ENCODE measurements around the gene PRKG2.

- TF ChIP-seq CTCF (IDR thresholded peaks at IDR 0.05) = no peak
- no peak for TF ChIP-seq EP300 (IDR thresholded peaks at IDR 0.05)
- TF ChIP-seq POLR2AphosphoS5 (IDR thresholded peaks at IDR 0.05) = no peak
- no peak for TF ChIP-seq POLR2A (IDR thresholded peaks at IDR 0.05; ENCODE audit: low read depth)
Measured at GRCh38 chr4:81218206-81218605, 3.2 kb upstream of the PRKG2 start.
